HTR-8/SVneo (cell line): ENCODE data around the gene PON2.

Experiments used
- DNase-seq: peaks from one replicate; pipeline ENCODE4 v3.0.0; 2011; ENCODE audit warnings: low spot score, mixed read lengths; ENCODE audit not compliant: insufficient read length
- FAIRE-seq: peaks from 2 replicates; lab custom pipeline; 2011; peaks lifted over from hg19 to GRCh38; lab: Jason Lieb, UNC

The PON2 gene

DNA sequence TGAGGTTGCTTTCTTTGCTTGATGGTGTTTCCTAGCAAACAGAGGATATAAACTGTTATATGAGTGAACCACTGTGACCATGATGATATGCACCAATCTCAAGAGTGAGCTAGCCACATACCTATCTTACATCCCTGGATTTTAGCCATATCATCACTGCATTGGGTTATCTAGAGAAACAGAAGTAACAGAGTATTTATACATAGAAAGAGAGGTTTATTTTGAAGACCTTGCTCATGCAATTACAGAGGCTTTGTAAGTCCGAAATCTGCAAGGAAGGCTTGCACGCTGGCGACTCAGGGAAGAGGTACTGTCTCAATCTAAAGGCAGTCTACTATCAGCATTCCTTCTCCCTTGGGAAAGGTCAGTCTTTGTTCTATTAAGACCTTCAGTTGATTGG, 11.8 kb upstream of the PON2 start:
- FAIRE-seq (no peak), DNase-seq (no peak)

- FAIRE-seq, result no peak
- no peak for DNase-seq
Measured at GRCh38 chr7:95444796-95445195, 10.0 kb upstream of the PON2 start.

- FAIRE-seq (no peak), DNase-seq (no peak)
Measured at GRCh38 chr7:95441042-95441823, 6.4 kb upstream of the PON2 start.

DNA sequence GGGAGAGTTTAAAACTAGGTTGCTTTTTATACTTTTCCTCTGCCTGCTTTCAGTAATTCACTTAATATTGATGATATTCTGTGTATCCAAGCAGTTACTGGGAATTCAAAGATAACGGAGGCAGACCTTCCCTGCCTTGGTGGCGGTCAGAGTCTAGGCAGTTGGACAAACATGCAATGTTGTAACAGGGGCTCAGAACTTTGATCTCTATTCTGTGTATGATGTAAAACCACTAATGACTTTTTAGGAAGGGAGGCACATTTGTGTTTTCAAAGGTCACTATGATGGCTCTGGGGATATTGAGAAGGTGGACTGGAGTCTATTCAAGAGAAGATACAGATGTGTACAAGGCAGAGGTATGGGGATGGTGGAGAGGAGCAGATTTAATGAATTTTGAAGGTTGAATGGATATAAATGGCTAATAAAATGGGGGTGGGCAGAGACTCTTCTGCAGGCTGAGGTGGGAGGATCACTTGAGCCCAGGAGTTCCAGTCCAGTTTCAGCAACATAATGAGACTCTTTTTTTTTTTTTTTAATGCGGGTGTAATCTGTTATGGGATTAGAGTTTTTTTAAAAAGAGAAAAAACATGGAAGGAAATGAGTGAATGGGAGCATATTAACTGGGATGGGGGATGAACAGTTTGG, 5.7 kb upstream of the PON2 start:
- no peak for DNase-seq
- no peak for FAIRE-seq

- FAIRE-seq (no peak), DNase-seq (no peak)
Measured at GRCh38 chr7:95436407-95436806, 1.6 kb upstream of the PON2 start.

- no peak for DNase-seq
- no peak for FAIRE-seq
Measured at GRCh38 chr7:95435422-95435780, 573 bp upstream of the PON2 start.

GRCh38 chr7:95433952-95434556, 774 bp downstream of the PON2 start:
- DNase-seq, result no peak
- no peak for FAIRE-seq

DNA sequence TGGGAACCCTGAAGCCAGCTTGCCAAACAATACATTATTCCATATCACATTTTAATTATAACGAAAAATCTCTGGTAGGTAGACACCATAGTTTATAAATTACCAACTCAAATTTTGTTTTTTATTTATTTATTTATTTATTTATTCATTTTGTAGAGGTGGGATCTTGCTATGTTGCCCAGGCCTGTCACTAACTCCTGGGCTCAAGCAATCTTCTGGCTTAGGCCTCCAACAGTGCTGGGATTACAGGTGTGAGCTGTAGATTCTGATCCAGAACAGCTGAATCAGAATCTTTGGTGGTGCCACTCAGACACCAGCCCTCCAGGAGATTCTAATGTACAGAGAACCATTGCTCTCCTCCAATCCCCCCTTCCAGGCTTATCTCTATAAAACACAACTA, 1.7 kb downstream of the PON2 start:
- FAIRE-seq, result no peak
- no peak for DNase-seq

DNA sequence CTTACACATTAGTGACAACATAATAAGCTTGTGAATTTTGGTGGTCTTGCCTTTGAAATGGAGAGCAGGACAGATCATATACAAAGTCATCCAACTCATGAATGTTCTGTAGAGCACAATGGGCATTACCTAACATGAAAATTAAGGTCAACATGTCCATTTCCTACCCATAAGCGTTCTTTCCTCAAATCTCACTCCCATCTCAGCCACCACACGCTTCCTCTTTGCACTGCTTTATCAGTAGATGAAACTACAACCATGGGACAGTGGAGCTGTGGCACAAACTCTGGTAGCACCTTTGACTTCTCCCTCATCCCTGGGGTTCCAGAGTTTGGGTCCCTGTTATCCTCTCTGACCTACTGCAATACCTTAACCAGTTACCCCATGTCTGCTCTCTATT, 2.2 kb downstream of the PON2 start:
- FAIRE-seq (no peak), DNase-seq (no peak)

DNA sequence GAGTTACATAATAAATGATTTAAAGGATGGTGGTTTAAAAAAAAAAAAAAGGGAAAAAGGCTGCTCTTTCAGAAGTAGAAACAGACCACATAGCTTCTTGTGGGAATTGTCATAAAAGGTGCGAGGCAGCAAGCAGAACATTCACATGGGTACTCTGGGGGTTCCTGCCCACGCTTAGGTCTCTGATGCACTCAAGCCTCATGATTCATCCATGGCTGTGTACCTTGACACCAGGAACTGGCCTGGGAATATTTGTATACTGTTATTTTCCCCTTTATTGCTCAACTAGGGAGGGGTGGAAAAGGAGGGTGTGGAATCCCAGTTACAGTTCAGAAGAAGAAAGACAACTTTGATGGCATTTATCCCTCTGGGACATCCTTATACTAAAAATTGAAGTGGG, 4.0 kb downstream of the PON2 start:
- no peak for FAIRE-seq
- DNase-seq, result no peak

DNA sequence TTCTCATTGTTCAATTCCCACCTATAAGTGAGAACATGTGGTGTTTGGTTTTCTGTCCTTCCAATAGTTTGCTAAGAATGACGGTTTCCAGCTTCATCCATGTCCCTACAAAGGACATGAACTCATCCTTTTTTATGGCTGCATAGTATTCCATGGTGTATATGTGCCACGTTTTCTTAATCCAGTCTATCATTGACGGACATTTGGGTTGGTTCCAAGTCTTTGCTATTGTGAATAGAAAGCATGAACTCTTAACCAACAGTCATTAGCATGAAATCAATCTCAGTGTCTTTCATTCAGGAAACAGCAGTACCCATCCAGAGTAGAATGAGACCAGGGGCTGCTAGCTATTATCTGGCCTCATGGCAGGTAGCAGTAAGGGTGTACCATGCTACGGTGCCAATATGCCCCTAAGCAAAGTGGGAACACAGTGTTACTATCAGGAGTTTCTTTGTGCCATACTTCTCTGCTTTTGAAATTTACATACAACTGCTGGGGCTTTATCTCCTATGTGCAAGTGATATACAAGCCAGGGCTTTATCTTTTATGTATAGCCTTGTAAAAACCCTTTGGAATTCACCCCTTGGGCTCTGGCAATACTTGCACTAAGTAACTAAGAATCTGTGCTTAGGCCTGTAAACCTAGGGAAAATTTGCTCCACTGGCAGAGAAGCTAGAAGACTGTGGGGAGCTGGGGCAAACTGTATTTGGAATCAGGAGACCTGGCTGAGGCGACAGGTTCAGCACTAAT, 5.4 kb downstream of the PON2 start:
- no peak for DNase-seq
- no peak for FAIRE-seq

DNA sequence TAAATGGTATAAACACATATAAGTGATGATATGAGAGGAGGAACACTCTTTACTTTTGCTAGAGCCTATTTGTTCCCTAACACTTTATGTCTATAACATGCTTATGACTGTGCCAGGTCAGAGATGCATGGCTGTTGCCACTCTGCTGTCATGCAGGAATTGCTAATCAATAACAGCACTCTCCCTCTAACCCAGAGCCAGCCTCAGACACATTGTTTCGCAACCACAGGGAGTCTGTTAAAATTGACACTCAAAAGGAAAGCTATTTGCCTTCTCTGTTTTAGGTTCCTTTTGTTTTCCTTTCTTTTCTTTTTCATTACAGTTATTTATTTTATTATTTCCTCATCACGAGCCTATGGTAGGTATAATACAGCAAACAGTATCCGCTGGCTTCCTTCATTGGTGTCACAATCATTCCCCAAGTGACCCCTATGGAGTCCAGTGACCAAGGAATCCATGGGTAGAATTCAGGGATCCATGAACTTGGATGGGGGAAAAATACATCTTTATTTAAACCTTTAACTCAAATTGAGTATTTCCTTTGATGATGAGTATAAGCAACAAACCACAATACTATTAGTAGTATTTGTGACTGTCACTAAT, 6.8 kb downstream of the PON2 start:
- FAIRE-seq, result no peak

GRCh38 chr7:95427166-95427565, 7.7 kb downstream of the PON2 start:
- DNase-seq (no peak), FAIRE-seq (no peak)

More for the DNA sequence above, 6.8 kb downstream of the PON2 start:
- no peak for DNase-seq

- DNase-seq (no peak), FAIRE-seq (no peak)
Measured at GRCh38 chr7:95425694-95426093, 9.1 kb downstream of the PON2 start.

DNA sequence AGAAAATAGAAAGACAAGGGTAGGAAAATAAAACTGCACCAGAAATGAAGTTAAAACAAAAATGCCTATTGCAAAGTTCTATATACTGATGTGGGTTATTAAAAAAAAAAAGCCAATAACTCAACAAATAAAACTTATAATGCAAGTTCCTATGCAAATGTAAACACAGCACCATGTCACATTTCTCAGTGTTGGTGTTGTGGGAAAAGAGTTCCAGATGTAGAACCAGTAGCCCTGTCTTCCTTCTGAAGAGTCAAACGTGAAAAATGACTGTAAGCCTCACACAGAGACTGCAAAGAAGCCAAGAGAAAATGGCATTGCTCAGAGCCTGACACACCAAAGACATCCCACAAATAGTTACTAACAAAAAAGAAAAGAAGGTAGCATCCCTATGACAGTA, 10.1 kb downstream of the PON2 start:
- FAIRE-seq (no peak), DNase-seq (no peak)

DNA sequence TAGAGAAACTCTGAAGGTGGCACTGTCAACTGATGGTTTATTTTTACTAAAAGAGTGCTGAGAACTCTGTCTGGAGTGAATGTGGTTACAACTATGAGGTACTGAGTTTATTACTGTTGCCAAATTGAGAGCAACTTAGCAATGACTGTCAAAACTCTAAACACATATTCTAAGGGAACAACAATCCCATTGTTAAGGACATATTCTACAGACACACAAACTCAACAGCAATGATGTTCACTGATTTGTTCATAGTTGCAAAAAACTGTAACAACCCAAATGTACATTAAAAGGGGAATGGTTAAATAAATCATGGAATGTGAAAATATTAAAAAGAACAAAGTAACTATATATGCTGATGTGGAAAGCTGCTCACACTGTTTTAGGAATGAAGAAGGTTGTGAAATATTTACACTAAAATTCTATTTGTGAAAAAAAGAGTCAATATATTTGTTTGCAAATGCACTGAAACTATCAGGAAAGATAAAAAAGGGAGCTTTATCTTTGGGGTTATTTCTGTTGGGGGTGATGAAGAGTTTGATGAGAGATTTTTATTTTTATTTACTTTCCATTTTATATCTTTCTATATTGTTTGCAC, 12.9 kb downstream of the PON2 start:
- FAIRE-seq (no peak), DNase-seq (no peak)

DNA sequence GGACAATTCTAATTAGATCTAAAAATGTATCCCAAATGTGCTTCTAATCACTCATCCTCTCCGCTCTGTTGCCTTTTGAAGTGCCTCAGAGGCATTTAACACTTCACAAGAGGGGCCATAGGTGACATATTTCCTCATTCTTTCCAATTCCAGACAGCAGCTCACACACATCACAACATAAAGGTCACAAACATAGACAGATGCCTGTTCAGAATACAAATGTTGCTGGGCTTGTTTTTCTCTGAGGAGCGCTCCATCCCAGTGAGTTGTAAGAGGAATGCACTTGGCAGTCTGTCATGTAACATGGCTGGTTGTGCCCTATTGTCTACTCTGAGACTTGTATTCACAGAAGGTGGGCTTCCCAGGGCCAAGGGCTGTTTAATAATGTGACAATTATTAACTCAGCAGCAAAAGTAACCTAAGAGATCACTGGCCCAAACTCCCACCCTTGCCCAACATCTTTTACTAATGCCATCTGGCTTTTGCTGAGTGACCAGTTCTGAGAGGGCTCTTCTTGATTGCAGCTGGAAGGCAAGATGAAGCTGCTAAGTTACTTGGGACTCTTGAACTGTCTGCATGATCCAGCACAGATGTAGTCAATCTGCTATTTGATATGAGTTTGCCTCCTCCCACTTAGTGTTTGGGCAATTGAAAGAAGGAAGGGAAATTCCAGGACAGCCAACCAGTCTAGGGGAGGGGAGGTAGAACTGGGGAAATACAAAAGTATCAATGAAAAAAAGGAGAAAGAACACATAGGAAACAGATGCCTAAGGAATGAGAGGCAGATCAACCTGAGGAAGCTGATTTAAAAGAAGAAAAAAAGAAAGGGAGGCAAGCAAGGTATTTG, 13.6 kb downstream of the PON2 start:
- FAIRE-seq (no peak), DNase-seq (no peak)

- FAIRE-seq (no peak), DNase-seq (no peak)
Measured at GRCh38 chr7:95412075-95412474, 22.8 kb downstream of the PON2 start.

GRCh38 chr7:95411666-95412065, 23.2 kb downstream of the PON2 start:
- FAIRE-seq, result no peak

More at GRCh38 chr7:95411666-95412065, 23.2 kb downstream of the PON2 start:
- DNase-seq, result no peak
